ENCODE results near the gene PDXDC1.
"Not testable (repeated sequence)": the region's sequence is repeated elsewhere in the genome, so short reads cannot be mapped to it uniquely, and the experiment has no call there.

Gene PDXDC1

DNA sequence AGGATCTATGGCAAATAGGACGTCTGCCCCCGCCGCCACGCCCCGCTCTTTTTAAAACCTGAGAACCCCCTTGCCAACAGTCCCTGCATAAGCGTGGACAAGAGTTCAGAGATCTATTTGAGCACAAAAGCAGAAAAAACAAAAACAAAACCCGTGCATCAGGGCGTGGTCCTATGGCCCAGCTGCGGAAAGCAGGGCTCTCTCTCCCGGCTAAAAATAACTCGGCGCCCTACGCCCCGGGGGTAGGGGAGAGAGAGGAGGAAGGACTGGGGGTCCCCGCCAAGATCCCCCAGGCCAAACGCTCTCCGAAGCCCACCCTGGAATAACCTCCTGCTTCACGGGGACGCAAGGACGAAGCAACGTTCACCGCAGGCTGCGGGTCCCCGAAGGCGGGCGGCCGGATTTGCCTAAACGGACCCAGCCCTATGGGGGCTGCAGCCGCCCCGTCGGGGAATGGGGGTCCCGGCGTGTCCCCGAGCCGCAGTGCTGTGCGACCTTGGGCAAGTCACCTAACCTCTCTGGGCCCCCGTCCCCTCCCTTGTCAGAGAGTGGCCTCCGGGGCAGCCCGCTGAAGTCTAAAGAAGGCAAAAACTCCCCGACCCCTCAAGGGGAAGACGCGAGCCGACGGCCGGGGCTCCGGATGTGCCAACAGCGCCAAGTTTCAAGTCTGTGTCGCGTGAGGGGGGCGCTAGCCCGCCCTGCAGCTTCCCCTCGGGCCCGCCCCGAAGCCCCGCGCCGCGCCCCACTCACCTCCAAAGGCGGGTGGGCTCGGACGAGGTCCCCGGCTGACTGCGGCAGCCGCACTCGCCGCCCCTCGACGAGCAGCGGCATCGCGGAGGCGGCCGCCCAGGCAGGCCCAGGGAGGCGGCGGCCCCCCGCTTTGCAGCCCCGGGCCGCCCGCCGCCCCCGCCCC, 80.6 kb downstream of the PDXDC1 start:
- TF ChIP-seq CTCF (conservative IDR thresholded peaks at IDR 0.05; ENCODE audit: low read length), result no peak
- DNase-seq (ENCODE audit: low read depth), result peak; percentile 34
- H3K4me3 ChIP-seq (ENCODE audit: low read length), result peak overlapping the region; percentile 93

DNA sequence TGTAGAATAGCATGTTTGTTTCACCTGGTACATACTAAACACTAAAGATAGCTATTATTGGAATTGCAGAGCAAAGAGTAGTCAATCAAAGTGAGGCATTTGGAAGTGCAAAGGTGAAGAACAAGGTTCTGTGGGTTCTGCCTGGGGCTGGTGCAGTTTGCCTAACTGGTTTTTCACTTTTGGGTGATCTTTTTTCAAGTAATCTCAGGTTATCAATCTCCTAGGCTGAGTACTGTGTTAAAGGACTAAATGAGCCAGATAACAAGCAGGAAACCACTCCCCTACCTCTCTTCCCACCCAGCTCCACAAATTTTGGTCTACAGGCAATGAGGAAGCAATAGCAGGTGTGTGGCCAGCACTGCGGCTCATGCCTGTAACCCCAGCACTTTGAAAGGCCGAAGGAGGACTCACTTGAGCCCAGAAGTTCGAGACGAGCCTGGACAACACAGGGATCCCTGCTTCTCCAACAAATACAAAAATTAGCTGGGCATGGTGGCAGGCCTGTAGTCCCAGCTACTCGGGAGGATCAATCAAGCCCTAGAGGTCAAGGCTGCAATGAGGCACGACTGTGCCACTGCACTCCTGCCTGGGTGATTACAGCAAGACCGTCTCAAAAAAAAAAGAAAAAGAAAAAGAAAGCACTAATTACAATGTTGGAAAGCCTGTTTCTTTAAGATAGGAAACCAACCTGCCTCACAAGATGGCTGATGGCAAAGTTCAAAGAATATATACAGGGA, 83.0 kb downstream of the PDXDC1 start:
- no peak for TF ChIP-seq CTCF (conservative IDR thresholded peaks at IDR 0.05; ENCODE audit: low read length)
- H3K4me3 ChIP-seq (ENCODE audit: low read length), result no peak overlapping the region
- DNase-seq (ENCODE audit: low read depth), result no peak

GRCh38 chr16:15059324-15059723, 84.5 kb downstream of the PDXDC1 start:
- DNase-seq (ENCODE audit: low read depth), result no peak
- no peak overlapping the region for H3K4me3 ChIP-seq (ENCODE audit: low read length)
- TF ChIP-seq CTCF (conservative IDR thresholded peaks at IDR 0.05; ENCODE audit: low read length), result no peak

GRCh38 chr16:15062085-15062810, 87.4 kb downstream of the PDXDC1 start:
- DNase-seq (ENCODE audit: low read depth), result not testable (repeated sequence)

GRCh38 chr16:15065961-15066360, 91.1 kb downstream of the PDXDC1 start:
- H3K4me3 ChIP-seq (ENCODE audit: low read length); DNase-seq (ENCODE audit: low read depth): not testable (repeated sequence)

More at GRCh38 chr16:15062085-15062810, 87.4 kb downstream of the PDXDC1 start:
- not testable (repeated sequence) for H3K4me3 ChIP-seq (ENCODE audit: low read length)

GRCh38 chr16:15066690-15067089, 91.9 kb downstream of the PDXDC1 start:
- not testable (repeated sequence) for DNase-seq (ENCODE audit: low read depth); H3K4me3 ChIP-seq (ENCODE audit: low read length)

DNA sequence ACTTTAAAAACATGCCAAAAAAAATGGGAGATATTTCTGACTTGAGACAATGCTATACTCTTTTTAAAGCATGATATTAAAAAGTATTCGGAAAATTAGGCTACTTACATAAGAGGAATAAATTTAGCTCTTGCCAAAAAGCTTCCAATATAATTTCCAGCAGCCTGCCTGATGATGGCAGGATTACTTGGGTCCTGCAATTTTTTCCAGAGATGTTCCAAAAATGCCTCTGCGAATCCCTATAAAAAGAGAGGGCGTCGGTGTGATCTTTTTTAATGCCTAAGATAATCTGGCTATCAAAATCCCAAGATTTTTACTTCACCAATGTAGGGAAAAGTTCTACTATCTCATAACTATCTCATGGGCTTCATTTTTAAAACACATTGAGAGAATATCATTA, 96.2 kb downstream of the PDXDC1 start:
- DNase-seq (ENCODE audit: low read depth); H3K4me3 ChIP-seq (ENCODE audit: low read length): not testable (repeated sequence)

GRCh38 chr16:15071916-15072769, 97.3 kb downstream of the PDXDC1 start:
- not testable (repeated sequence) for DNase-seq (ENCODE audit: low read depth); H3K4me3 ChIP-seq (ENCODE audit: low read length)
- TF ChIP-seq CTCF (conservative IDR thresholded peaks at IDR 0.05; ENCODE audit: low read length), result peak; percentile 17
